IMR-90 (cell line): ENCODE results near the gene ZNF385D. TPM values are rescaled to one million over a fixed set of nuclear protein-coding genes. Genes with fewer than 3 reads are reported as not detected.

Source experiments
- ATAC-seq: fragments of 200-7000 bp; cut with Tn5 transposase; 2 replicates; pipeline ENCODE4 v1.9.1; 2020; ENCODE audit warnings: low read depth, mild to moderate bottlenecking, moderate library complexity
- BruUV-seq: library from RNA; stranded (reverse); fragments of 400-500 nt; replicated peaks from 2 replicates; lab custom pipeline; 2021; lab: Mats Ljungman, UMichigan
- CTCF ChIA-PET: fragments of 300-600 bp; formaldehyde crosslinking; extraction: SDS; loops from one replicate; lab custom pipeline; 2021; ENCODE audit warnings: antibody characterized with exemption; lab: Yijun Ruan, JAX
- POLR2A ChIA-PET: fragments of 300-600 bp; sonication (Branson Sonifier 250); formaldehyde crosslinking; loops from one replicate; lab custom pipeline; 2022; ENCODE audit warnings: antibody characterized with exemption; ENCODE audit not compliant: unreplicated experiment; lab: Charles Lee
- DNase-seq: peaks from one replicate; pipeline ENCODE4 v3.0.0; 2013
- H2AFZ ChIP-seq: replicated peaks from 2 replicates; pipeline ENCODE3; 2013; ENCODE audit warnings: low read length, mild to moderate bottlenecking; ENCODE audit not compliant: poor library complexity
- H2AK5ac ChIP-seq: 2 replicates; pipeline ENCODE4 v1.6.1; 2013; ENCODE audit warnings: low read depth, low read length, inconsistent platforms
- H2AK9ac ChIP-seq: replicated peaks from 2 replicates; pipeline ENCODE3; 2013; ENCODE audit warnings: mild to moderate bottlenecking, low read depth, low read length, moderate library complexity; ENCODE audit not compliant: poor library complexity
- H2BK120ac ChIP-seq: 2 replicates; pipeline ENCODE4 v1.6.1; 2013; ENCODE audit warnings: low read depth, low read length, inconsistent platforms
- H2BK15ac ChIP-seq: 3 replicates; pipeline ENCODE4 v1.6.1; 2013; ENCODE audit warnings: low read depth, low read length, inconsistent platforms
- H2BK20ac ChIP-seq: 2 replicates; pipeline ENCODE4 v1.6.1; 2013; ENCODE audit warnings: low read depth, mild to moderate bottlenecking, inconsistent platforms, low read length, moderate library complexity
- H2BK5ac ChIP-seq: 2 replicates; pipeline ENCODE4 v1.6.1; 2013; ENCODE audit warnings: mild to moderate bottlenecking, low read depth, low read length, inconsistent platforms; ENCODE audit not compliant: poor library complexity, severe bottlenecking
- H3K14ac ChIP-seq: replicated peaks from 2 replicates; pipeline ENCODE4 v1.6.1; 2013; ENCODE audit warnings: low read depth, low read length, inconsistent platforms
- H3K18ac ChIP-seq: 2 replicates; pipeline ENCODE4 v1.6.1; 2013; ENCODE audit warnings: low read depth, low read length, control low read depth
- H3K23ac ChIP-seq: 2 replicates; pipeline ENCODE4 v1.6.1; 2013; ENCODE audit warnings: low read depth, low read length, inconsistent platforms
- H3K27ac ChIP-seq: 2 replicates; pipeline ENCODE4 v1.5.1; 2013; ENCODE audit warnings: mild to moderate bottlenecking, control low read depth, low read length; ENCODE audit not compliant: insufficient read depth
- H3K27me3 ChIP-seq: 2 replicates; pipeline ENCODE4 v1.6.1; 2013; ENCODE audit warnings: low read length; ENCODE audit not compliant: control insufficient read depth, insufficient read depth
- H3K36me3 ChIP-seq: 2 replicates; pipeline ENCODE4 v1.6.1; 2013; ENCODE audit warnings: low read length, mixed read lengths; ENCODE audit not compliant: control insufficient read depth, insufficient read depth
- H3K4ac ChIP-seq: 2 replicates; pipeline ENCODE4 v1.6.1; 2013; ENCODE audit warnings: low read depth, low read length, inconsistent platforms
- H3K4me1 ChIP-seq: 2 replicates; pipeline ENCODE4 v1.6.1; 2013; ENCODE audit warnings: low read length, mixed read lengths; ENCODE audit not compliant: control insufficient read depth, insufficient read depth
- H3K4me2 ChIP-seq: 2 replicates; pipeline ENCODE4 v1.6.1; 2013; ENCODE audit warnings: low read depth, mild to moderate bottlenecking, control low read depth, low read length, moderate library complexity
- H3K4me3 ChIP-seq: 2 replicates; pipeline ENCODE4 v1.5.1; 2013; ENCODE audit warnings: low read depth, mild to moderate bottlenecking, control low read depth, low read length, moderate library complexity; ENCODE audit not compliant: insufficient read depth
- H3K56ac ChIP-seq: 2 replicates; pipeline ENCODE4 v1.6.1; 2013; ENCODE audit warnings: low read length, inconsistent platforms; ENCODE audit not compliant: insufficient read depth; ENCODE audit errors: extremely low read depth
- H3K79me1 ChIP-seq, 2 experiments: 2 replicates each; pipeline ENCODE4 v1.6.1; 2013; ENCODE audit warnings: low read length in 2 of 2, inconsistent platforms in 1 of 2, low read depth in 1 of 2
- H3K9ac ChIP-seq: 2 replicates; pipeline ENCODE4 v1.6.1; 2013; ENCODE audit warnings: low read depth, low read length, control low read depth
- H3K9me1 ChIP-seq: 2 replicates; pipeline ENCODE4 v1.6.1; 2013; ENCODE audit warnings: low read length, inconsistent platforms; ENCODE audit not compliant: insufficient read depth
- H3K9me3 ChIP-seq: 2 replicates; pipeline ENCODE4 v1.6.1; 2013; ENCODE audit warnings: low read length; ENCODE audit not compliant: control insufficient read depth, insufficient read depth
- H4K20me1 ChIP-seq: 2 replicates; pipeline ENCODE4 v1.6.1; 2013; ENCODE audit warnings: low read length, inconsistent platforms; ENCODE audit not compliant: insufficient read depth
- H4K5ac ChIP-seq: 2 replicates; pipeline ENCODE4 v1.6.1; 2013; ENCODE audit warnings: mild to moderate bottlenecking, low read depth, low read length, control low read depth
- H4K8ac ChIP-seq, 2 experiments: 2 replicates each; pipeline ENCODE4 v1.6.1; 2013; ENCODE audit warnings: low read depth in 2 of 2, low read length in 2 of 2, control low read depth in 1 of 2, inconsistent platforms in 1 of 2
- H4K91ac ChIP-seq: 2 replicates; pipeline ENCODE4 v1.6.1; 2013; ENCODE audit warnings: low read depth, low read length, inconsistent platforms; ENCODE audit not compliant: insufficient read depth
- CEBPB ChIP-seq: IDR thresholded peaks from 2 replicates; pipeline ENCODE4 v1.6.1; 2012; ENCODE audit warnings: low read depth, low read length, improper control_type of control experiment
- MAZ ChIP-seq: IDR thresholded peaks from 2 replicates; pipeline ENCODE4 v1.6.1; 2012; ENCODE audit warnings: low read depth, mild to moderate bottlenecking, low read length, improper control_type of control experiment, moderate library complexity, borderline replicate concordance
- MXI1 ChIP-seq: IDR thresholded peaks from 2 replicates; pipeline ENCODE4 v1.6.1; 2012; ENCODE audit warnings: low read depth, mild to moderate bottlenecking, low read length, moderate library complexity, borderline replicate concordance
- NFE2L2 ChIP-seq: fragments of 150-350 bp; IDR thresholded peaks from 2 replicates; pipeline ENCODE4 v1.6.1; 2016; ENCODE audit warnings: low read depth, mild to moderate bottlenecking, low read length
- RAD21 ChIP-seq: IDR thresholded peaks from 2 replicates; pipeline ENCODE4 v1.6.1; 2012; ENCODE audit warnings: low read length, improper control_type of control experiment
- RCOR1 ChIP-seq: IDR thresholded peaks from 2 replicates; pipeline ENCODE4 v1.6.1; 2012; ENCODE audit warnings: mild to moderate bottlenecking, low read length, improper control_type of control experiment; ENCODE audit not compliant: insufficient replicate concordance
- RFX5 ChIP-seq: IDR thresholded peaks from 2 replicates; pipeline ENCODE4 v1.8.0; 2012; ENCODE audit warnings: low read depth, mild to moderate bottlenecking, low read length, moderate library complexity
- SMC3 ChIP-seq: fragments of 150-350 bp; IDR thresholded peaks from 2 replicates; pipeline ENCODE4 v1.6.1; 2016; ENCODE audit warnings: low read depth, mild to moderate bottlenecking, antibody characterized with exemption, low read length, moderate library complexity
- dilution Hi-C: fragments of 300-500 bp; cut with HindIII; formaldehyde crosslinking; loops from one replicate; pipeline ENCODE4 v1.14.3; 2018; ENCODE audit warnings: low sequenced_read_pairs; ENCODE audit not compliant: unreplicated experiment
- in situ Hi-C: fragments of 300-500 bp; cut with MboI; formaldehyde crosslinking; loops from 3 replicates; pipeline ENCODE4 v1.14.3; 2019; ENCODE audit warnings: low sequenced_read_pairs, inconsistent platforms, mixed read lengths
- intact Hi-C: fragments of 100-400 bp; cut with micrococcal nuclease; formaldehyde crosslinking; loops from 2 replicates; pipeline ENCODE4 v1.10.0; 2022
- polyA plus RNA-seq, 3 experiments: library from polyadenylated mRNA; depleted of rRNA; stranded (reverse); fragments of >200 nt; gene quantifications; 2 replicates each; pipeline ENCODE4 v1.2.3, GENCODE V29; 2012; ENCODE audit warnings: low replicate concordance in 1 of 3
- total RNA-seq: library from RNA; depleted of rRNA; stranded (reverse); fragments of >200 nt; gene quantifications from 2 replicates; pipeline ENCODE4 v1.2.3, GENCODE V29; 2012
- TF ChIP-seq, protein P1 (sequence below): fragments of 150-350 bp; IDR thresholded peaks from 2 replicates; pipeline ENCODE4 v1.6.1; 2016; ENCODE audit warnings: low read depth, mild to moderate bottlenecking, low read length, moderate library complexity, borderline replicate concordance
- TF ChIP-seq, protein P2 (sequence below): fragments of 150-350 bp; IDR thresholded peaks from 2 replicates; pipeline ENCODE4 v1.6.1; 2017; ENCODE audit warnings: mild to moderate bottlenecking, antibody characterized with exemption, low read length, low read depth

The ZNF385D gene
- total and polyA plus RNA-seq, 2 of the 4 experiments (the other 2 are of a cell fraction): 0.18 to 2.4 TPM

DNA sequence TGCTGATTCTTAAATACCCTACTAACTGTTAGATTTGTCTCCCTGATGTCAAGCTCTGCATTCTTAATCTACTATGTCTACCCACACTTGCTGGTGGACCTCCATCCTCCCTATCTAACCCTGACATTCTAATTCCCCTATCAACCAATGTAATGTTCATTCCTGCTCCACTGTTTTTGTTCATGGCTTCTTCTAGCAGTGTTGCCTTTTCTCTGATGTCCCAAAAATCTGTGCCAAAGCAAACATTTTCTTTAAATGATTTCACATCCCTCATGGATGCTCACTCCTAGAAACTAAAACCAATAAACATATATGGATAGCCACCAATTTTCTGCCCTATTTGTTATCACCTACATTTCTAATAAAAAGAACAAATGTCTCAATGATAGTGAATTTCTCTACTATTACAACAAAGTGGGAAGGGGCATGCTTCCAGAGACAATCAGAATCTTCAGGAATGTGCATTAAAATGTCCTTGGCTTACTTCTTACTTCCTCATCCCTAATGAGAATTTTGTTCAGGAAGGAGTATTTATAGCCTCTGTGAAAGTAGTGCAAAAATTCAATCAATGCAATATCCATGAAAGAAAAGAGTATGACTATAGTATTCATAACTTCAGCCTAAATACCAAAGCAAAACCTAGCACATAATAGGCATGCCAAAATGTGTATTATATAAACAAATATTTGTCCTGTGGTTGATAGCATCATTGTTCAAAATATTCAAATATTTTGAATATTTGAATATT lies 273.3 kb downstream of the ZNF385D start:
- intact Hi-C loops (no loop called here), dilution Hi-C loops (no loop called here), in situ Hi-C loops (loop anchor here (25.0 kb wide), 1 partner anchor 1140 kb away; no protein-coding TSS in a partner anchor)
- no peak for TF ChIP-seq SMC3
- TF ChIP-seq RCOR1: no peak
- TF ChIP-seq RAD21: no peak
- no peak for TF ChIP-seq MAZ
- TF ChIP-seq CEBPB: no peak
- no peak for TF ChIP-seq RFX5
- TF ChIP-seq, protein P1, sequence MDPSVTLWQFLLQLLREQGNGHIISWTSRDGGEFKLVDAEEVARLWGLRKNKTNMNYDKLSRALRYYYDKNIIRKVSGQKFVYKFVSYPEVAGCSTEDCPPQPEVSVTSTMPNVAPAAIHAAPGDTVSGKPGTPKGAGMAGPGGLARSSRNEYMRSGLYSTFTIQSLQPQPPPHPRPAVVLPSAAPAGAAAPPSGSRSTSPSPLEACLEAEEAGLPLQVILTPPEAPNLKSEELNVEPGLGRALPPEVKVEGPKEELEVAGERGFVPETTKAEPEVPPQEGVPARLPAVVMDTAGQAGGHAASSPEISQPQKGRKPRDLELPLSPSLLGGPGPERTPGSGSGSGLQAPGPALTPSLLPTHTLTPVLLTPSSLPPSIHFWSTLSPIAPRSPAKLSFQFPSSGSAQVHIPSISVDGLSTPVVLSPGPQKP: no peak
- TF ChIP-seq, protein P2, sequence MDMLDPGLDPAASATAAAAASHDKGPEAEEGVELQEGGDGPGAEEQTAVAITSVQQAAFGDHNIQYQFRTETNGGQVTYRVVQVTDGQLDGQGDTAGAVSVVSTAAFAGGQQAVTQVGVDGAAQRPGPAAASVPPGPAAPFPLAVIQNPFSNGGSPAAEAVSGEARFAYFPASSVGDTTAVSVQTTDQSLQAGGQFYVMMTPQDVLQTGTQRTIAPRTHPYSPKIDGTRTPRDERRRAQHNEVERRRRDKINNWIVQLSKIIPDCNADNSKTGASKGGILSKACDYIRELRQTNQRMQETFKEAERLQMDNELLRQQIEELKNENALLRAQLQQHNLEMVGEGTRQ: no peak
- TF ChIP-seq NFE2L2: no peak
- no peak for TF ChIP-seq MXI1
- Histone ChIP-seq H3K79me1 (no peaks in the 10 kb centered on the region), H2BK120ac (no peak overlapping the region), H3K4me3 (no peak overlapping the region), H4K20me1 (no peaks in the 10 kb centered on the region), H3K4ac (no peak overlapping the region), H2BK15ac (no peak overlapping the region), H2AFZ (no peak overlapping the region), H3K27me3 (no peaks in the 10 kb centered on the region), H3K14ac (no peak overlapping the region), H2BK20ac (no peak overlapping the region), H4K5ac (no peak overlapping the region), H2AK9ac (no peak overlapping the region), H3K4me1 (no peaks in the 10 kb centered on the region), H3K4me2 (no peak overlapping the region), H3K56ac (no peak overlapping the region), H2AK5ac (no peak overlapping the region), H4K91ac (no peak overlapping the region), H3K18ac (no peak overlapping the region), H3K36me3 (no peaks in the 10 kb centered on the region), H3K9me1 (no peaks in the 10 kb centered on the region), H3K9ac (no peak overlapping the region), H2BK5ac (no peak overlapping the region), H3K27ac (no peak overlapping the region), H4K8ac (no peak overlapping the region), H3K23ac (no peak overlapping the region), H3K9me3 (no peaks in the 10 kb centered on the region)
- peak; percentile 27; the same call in 1 of the 2 replicates for ATAC-seq
- BruUV-seq: no TSS peak
- no peak for DNase-seq
- ChIA-PET CTCF (no interaction called here), POLR2A (no interaction called here)
